ENCODE measurements around the gene SDHB.

The SDHB gene

GRCh38 chr1:17080085-17080759 is 26.4 kb upstream of the SDHB start:
- Histone ChIP-seq H3K27me3 (ENCODE audit: insufficient read depth, poor library complexity, severe bottlenecking) (no peaks in the 10 kb centered on the region), H3K27ac (replicated peaks) (no peak overlapping the region), H3K4me3 (replicated peaks; ENCODE audit: insufficient read depth, low read length) (no peak overlapping the region)
- no peak for TF ChIP-seq CTCF (IDR thresholded peaks at IDR 0.05; ENCODE audit: insufficient read depth, low read length)
- no peak for TF ChIP-seq POLR2AphosphoS5 (IDR thresholded peaks at IDR 0.05; ENCODE audit: low read depth)
- TF ChIP-seq SPI1 (IDR thresholded peaks at IDR 0.05; ENCODE audit: borderline replicate concordance, low read depth): no peak
- TF ChIP-seq GABPA (IDR thresholded peaks at IDR 0.05; ENCODE audit: low read depth): no peak
- TF ChIP-seq REST (IDR thresholded peaks at IDR 0.05; ENCODE audit: insufficient replicate concordance, low read depth): no peak
- no peak for DNase-seq (ENCODE audit: low read depth in 1 of 2, low spot score in 1 of 2)

- DNase-seq (ENCODE audit: low read depth in 1 of 2, low spot score in 1 of 2): no peak
- TF ChIP-seq CTCF (IDR thresholded peaks at IDR 0.05; ENCODE audit: insufficient read depth, low read length) (no peak), GABPA (IDR thresholded peaks at IDR 0.05; ENCODE audit: low read depth) (no peak), REST (IDR thresholded peaks at IDR 0.05; ENCODE audit: insufficient replicate concordance, low read depth) (no peak), SPI1 (IDR thresholded peaks at IDR 0.05; ENCODE audit: borderline replicate concordance, low read depth) (no peak), POLR2AphosphoS5 (IDR thresholded peaks at IDR 0.05; ENCODE audit: low read depth) (no peak)
Observed at GRCh38 chr1:17078991-17079868, 25.4 kb upstream of the SDHB start.

GRCh38 chr1:17075470-17076255 is 21.8 kb upstream of the SDHB start:
- H3K27ac ChIP-seq (replicated peaks): peak overlapping the region; percentile 74
- no peak overlapping the region for H3K4me3 ChIP-seq (replicated peaks; ENCODE audit: insufficient read depth, low read length)
- TF ChIP-seq POLR2AphosphoS5 (IDR thresholded peaks at IDR 0.05; ENCODE audit: low read depth) (no peak), CTCF (IDR thresholded peaks at IDR 0.05; ENCODE audit: insufficient read depth, low read length) (peak; percentile 91), REST (IDR thresholded peaks at IDR 0.05; ENCODE audit: insufficient replicate concordance, low read depth) (no peak), SPI1 (IDR thresholded peaks at IDR 0.05; ENCODE audit: borderline replicate concordance, low read depth) (peak; percentile 70; the same call in 1 of the 2 replicates), GABPA (IDR thresholded peaks at IDR 0.05; ENCODE audit: low read depth) (no peak)
- peak; percentile 71 to 90 for DNase-seq (ENCODE audit: low read depth in 1 of 2, low spot score in 1 of 2)
- no peaks in the 10 kb centered on the region for H3K27me3 ChIP-seq (ENCODE audit: insufficient read depth, poor library complexity, severe bottlenecking)

More at GRCh38 chr1:17078991-17079868, 25.4 kb upstream of the SDHB start:
- Histone ChIP-seq H3K4me3 (replicated peaks; ENCODE audit: insufficient read depth, low read length) (no peak overlapping the region), H3K27ac (replicated peaks) (no peak overlapping the region), H3K27me3 (ENCODE audit: insufficient read depth, poor library complexity, severe bottlenecking) (no peaks in the 10 kb centered on the region)

Measured in HL-60 (cell line).